GM18868 (cell line): Measurements from ENCODE around the gene HAGHL.
A peak's percentile ranks its signal among the peaks of the same experiment; 100 is the strongest.

Source experiments
- ATAC-seq: cut with Tn5 transposase; IDR thresholded peaks from one replicate; pipeline ENCODE4 v1.9.1; 2021; ENCODE audit warnings: mild to moderate bottlenecking, moderate library complexity; ENCODE audit not compliant: unreplicated experiment

The HAGHL gene

GRCh38 chr16:726438-727290 is at the start of gene HAGHL, which contains the start of gene CCDC78:
Gene HAGHL (plus strand): TSS chr16:727106. CDS start chr16:727510, 404 bp downstream.
Gene CCDC78 (minus strand): TSS chr16:726443. CDS start chr16:726367, 76 bp downstream.
- no peak for ATAC-seq

- no peak for ATAC-seq
These were observed 49.4 kb upstream of the HAGHL start for GRCh38 chr16:677316-678190.

- no peak for ATAC-seq
These were observed 48.6 kb upstream of the HAGHL start for GRCh38 chr16:678209-678857.

- no peak for ATAC-seq
These were observed 47.8 kb upstream of the HAGHL start for GRCh38 chr16:678858-679813.

- peak; percentile 37 for ATAC-seq
These were observed 46.9 kb upstream of the HAGHL start, which contains the start of gene STUB1 for GRCh38 chr16:679814-680624. Gene STUB1 (plus strand): TSS chr16:680410. CDS start chr16:680526, 116 bp downstream.

- ATAC-seq = no peak
These were observed 46.3 kb upstream of the HAGHL start for GRCh38 chr16:680625-680945.

GRCh38 chr16:680967-681745 is 45.8 kb upstream of the HAGHL start:
- ATAC-seq = no peak

- ATAC-seq = no peak
These were observed 45.0 kb upstream of the HAGHL start for GRCh38 chr16:681746-682427.

GRCh38 chr16:682493-683395 is 44.2 kb upstream of the HAGHL start:
- no peak for ATAC-seq

- no peak for ATAC-seq
These were observed 43.4 kb upstream of the HAGHL start for GRCh38 chr16:683396-684070.

- ATAC-seq = peak; percentile 70
These were observed 42.7 kb upstream of the HAGHL start, which contains the start of gene JMJD8 for GRCh38 chr16:684071-684794. Gene JMJD8 (minus strand): TSS chr16:684334. CDS start chr16:684319, 15 bp downstream.

- no peak for ATAC-seq
These were observed 41.8 kb upstream of the HAGHL start for GRCh38 chr16:684961-685696.

- ATAC-seq = no peak
These were observed 40.9 kb upstream of the HAGHL start for GRCh38 chr16:685967-686366.

GRCh38 chr16:686459-687260 is 40.2 kb upstream of the HAGHL start:
- ATAC-seq = no peak
